ENCODE results near the gene DGKQ. TPM values are rescaled to one million over a fixed set of nuclear protein-coding genes. Genes with fewer than 3 reads are reported as not detected.

DGKQ gene
- total and polyA plus RNA-seq, 2 of the 13 experiments (the other 11 are each of a cell fraction or from before 2014, with no cell fraction given): 4.5 to 7.2 TPM

- TF ChIP-seq RBM39 (IDR thresholded peaks at IDR 0.05; ENCODE audit: low read depth, low read length, poor library complexity, severe bottlenecking): no peak
- no peak for TF ChIP-seq ZSCAN30 (CRISPR knock-in tag; IDR thresholded peaks at IDR 0.05)
- no peak for TF ChIP-seq ATRX (CRISPR knock-in tag; IDR thresholded peaks at IDR 0.05; ENCODE audit: borderline replicate concordance)
- TF ChIP-seq ZNF7 (CRISPR knock-in tag; IDR thresholded peaks at IDR 0.05): peak; percentile 68; the same call in 1 of the 2 replicates
- peak; percentile 56; the same call in 1 of the 2 replicates for TF ChIP-seq ZMYM2 (CRISPR knock-in tag; IDR thresholded peaks at IDR 0.05)
- peak; percentile 80 for TF ChIP-seq HNF4G (IDR thresholded peaks at IDR 0.05; ENCODE audit: borderline replicate concordance, low read depth, low read length)
- TF ChIP-seq HNF4G (CRISPR knock-in tag; IDR thresholded peaks at IDR 0.05; ENCODE audit: borderline replicate concordance, low read depth): peak; percentile 75; the same call in 1 of the 2 replicates
- peak; percentile 34 for TF ChIP-seq CBX1 (IDR thresholded peaks at IDR 0.05; ENCODE audit: low read depth)
- peak; percentile 48; the same call in 1 of the 2 replicates for TF ChIP-seq ZNF274 (CRISPR knock-in tag; IDR thresholded peaks at IDR 0.05)
- 0 out of 2 replicates have a peak, but pooled peaks have one; percentile 14 for TF ChIP-seq TRIM24 (CRISPR knock-in tag; IDR thresholded peaks at IDR 0.05)
- TF ChIP-seq ZXDC (CRISPR knock-in tag; IDR thresholded peaks at IDR 0.05): peak; percentile 56; the same call in 1 of the 2 replicates
- TF ChIP-seq ZMAT3 (CRISPR knock-in tag; conservative IDR thresholded peaks at IDR 0.05): peak; percentile 70
- no peak for TF ChIP-seq ZFP62 (CRISPR knock-in tag; IDR thresholded peaks at IDR 0.05)
- TF ChIP-seq ZNF160 (CRISPR knock-in tag; IDR thresholded peaks at IDR 0.05): peak; percentile 30; the same call in 1 of the 2 replicates
- TF ChIP-seq NFYB (CRISPR knock-in tag; IDR thresholded peaks at IDR 0.05): peak; percentile 35; the same call in 1 of the 2 replicates
- TF ChIP-seq NAIF1 (CRISPR knock-in tag; IDR thresholded peaks at IDR 0.05; ENCODE audit: borderline replicate concordance): no peak
- no peak for TF ChIP-seq ZNF770 (CRISPR knock-in tag; IDR thresholded peaks at IDR 0.05)
- 0 out of 2 replicates have a peak, but pooled peaks have one; percentile 21 for TF ChIP-seq ZMYM4 (CRISPR knock-in tag; IDR thresholded peaks at IDR 0.05)
- TF ChIP-seq ZBED4 (CRISPR knock-in tag; IDR thresholded peaks at IDR 0.05; ENCODE audit: borderline replicate concordance): peak; percentile 99
- no peak for TF ChIP-seq ZFP1 (CRISPR knock-in tag; IDR thresholded peaks at IDR 0.05)
- TF ChIP-seq ATF7-NPFF (CRISPR knock-in tag; IDR thresholded peaks at IDR 0.05; ENCODE audit: low read depth): 0 out of 2 replicates have a peak, but pooled peaks have one; percentile 26
Measured at GRCh38 chr4:992297-993110, 19.1 kb upstream of the DGKQ start (continued).
